GM12892 (cell line): ENCODE data around the gene GDA.

Source experiments
- POLR2A ChIP-seq: IDR thresholded peaks from 2 replicates; pipeline ENCODE4 v1.6.1; 2011; ENCODE audit warnings: low read depth, low read length, control low read depth
- POLR2AphosphoS5 ChIP-seq: IDR thresholded peaks from 2 replicates; pipeline ENCODE4 v1.6.1; 2011; ENCODE audit warnings: low read depth, low read length, control low read depth
- TAF1 ChIP-seq: IDR thresholded peaks from 2 replicates; pipeline ENCODE4 v1.6.1; 2011; ENCODE audit warnings: low read depth, mild to moderate bottlenecking, control low read depth, low read length, borderline replicate concordance

- TF ChIP-seq POLR2A: no peak
- TF ChIP-seq POLR2AphosphoS5: no peak
- TF ChIP-seq TAF1: no peak
Measured at GRCh38 chr9:72278959-72279358, 129.7 kb downstream of the GDA start.
